Suppressor macrophage (primary cell): ENCODE measurements around the gene DLX4.
A peak's percentile ranks its signal among the peaks of the same experiment; 100 is the strongest.

Experiments used
- DNase-seq, 4 experiments: peaks; one replicate each; pipeline ENCODE4 v3.0.0-alpha.2; 2020 to 2022

DLX4 gene

DNA sequence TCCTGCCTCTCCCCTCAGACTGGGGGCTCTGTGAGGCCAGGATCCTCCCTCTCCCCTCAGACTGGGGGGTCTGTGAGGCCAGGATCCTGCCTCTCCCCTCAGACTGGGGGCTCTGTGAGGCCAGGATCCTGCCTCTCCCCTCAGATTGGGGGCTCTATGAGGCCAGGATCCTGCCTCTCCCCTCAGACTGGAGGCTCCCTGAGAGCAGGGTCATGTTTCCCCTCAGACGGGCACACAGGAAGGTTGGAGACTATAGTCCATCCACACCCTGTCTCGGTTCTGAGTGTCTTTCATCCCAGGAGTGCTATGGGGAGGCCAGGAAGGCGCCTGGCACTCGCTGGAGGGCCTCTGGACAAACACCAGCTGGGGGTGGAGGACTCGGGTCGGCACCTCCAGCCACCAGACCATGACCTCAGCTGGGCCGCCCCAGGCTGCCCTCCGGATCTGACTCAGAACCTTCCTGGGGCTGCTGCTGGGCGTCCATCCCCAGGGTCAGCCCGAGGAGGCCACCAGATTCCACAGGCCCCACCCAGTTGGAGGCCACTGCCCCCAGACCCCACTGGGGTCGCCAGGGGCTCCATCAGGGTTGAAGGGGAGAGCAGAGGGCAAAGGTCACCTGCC lies 21.9 kb upstream of the DLX4 start:
- DNase-seq = no peak

DNA sequence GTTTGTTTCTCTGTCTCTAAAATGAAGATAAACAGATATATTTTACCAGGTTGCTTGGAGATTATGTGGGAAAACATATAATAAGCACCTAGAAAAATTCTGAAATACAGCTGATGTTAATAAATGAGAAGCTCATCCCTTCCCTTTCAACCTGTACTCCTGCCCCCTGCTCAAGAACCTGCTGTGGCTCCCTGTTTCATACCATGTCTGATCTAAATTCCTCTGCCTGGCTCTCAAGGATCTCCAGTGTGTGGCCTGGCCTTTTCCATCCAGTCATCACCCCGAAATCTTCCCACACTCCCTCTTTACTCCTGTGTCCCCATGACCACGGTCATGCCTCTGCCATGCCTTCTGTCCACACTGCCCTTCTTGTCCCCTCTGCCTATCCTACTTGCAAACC lies 19.4 kb upstream of the DLX4 start:
- DNase-seq = no peak

DNA sequence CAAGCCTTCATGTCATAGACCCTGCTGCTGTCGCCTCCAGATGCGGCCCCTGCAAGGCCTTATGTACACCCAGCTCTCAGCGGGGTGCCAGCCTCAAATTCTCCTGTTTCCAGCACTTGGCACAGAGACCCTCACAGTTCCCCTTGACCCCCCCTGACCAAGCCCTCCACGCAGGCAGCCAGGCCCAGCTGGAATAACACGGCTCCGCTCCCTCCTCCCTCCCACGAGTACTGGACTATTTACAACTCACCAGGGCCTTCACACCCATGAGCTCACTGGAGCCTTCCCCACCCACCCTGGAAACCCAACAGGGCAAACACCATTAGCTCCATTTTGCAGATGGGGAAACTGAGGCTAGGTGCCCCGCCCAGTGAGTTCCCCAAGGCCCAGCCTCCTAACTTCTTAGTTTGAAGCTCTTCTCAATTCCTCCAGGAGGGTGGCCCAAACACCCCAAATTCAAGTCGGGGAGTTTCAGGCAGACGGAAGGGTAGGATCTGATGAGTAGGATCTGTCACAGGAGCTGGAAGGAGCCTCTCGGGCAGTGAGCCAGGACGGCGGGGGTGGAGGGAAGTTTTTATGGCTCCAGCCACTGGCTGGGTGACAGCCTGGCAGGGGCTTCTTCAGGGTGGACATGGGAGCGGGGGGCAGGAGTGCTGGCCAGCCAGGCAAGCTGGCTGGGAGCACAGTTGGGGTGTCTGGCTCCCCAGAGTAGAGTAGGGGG lies 17.5 kb upstream of the DLX4 start:
- no peak for DNase-seq

DNA sequence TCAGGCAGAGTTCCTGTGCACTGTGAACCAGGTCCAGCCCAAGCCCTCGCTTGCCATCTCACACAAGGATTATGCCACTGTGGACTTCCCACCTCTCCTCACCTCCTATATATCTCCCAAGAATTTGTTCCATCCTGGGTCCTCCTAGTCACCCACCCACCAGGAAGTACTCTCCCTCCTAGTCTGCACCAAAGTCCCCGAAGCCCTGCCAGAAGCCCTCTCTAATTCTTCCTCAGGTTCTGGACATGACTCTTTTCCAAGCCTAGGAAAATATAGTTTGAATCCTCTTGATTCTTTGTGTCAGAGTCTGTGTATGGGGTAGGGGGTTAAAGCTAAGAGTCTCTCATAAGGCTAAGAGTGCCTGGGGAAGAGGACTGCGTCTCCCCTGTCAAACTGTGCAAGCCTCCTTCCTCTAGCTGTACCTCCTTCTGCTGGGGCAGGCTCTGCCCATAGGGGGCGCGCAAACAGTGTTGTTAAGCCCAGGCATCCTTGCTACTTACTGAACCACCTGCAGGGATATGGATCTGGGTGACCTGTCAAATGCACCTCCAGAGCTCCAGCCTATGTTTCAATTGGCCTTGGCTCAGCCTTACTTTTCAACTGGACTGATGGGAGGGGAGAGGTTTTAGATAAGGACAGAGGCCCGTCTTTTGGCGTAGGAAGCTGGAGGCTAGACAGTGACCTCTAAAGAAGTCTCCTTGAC lies 16.6 kb upstream of the DLX4 start:
- peak; percentile 85 to 92 (median 90) for DNase-seq

DNA sequence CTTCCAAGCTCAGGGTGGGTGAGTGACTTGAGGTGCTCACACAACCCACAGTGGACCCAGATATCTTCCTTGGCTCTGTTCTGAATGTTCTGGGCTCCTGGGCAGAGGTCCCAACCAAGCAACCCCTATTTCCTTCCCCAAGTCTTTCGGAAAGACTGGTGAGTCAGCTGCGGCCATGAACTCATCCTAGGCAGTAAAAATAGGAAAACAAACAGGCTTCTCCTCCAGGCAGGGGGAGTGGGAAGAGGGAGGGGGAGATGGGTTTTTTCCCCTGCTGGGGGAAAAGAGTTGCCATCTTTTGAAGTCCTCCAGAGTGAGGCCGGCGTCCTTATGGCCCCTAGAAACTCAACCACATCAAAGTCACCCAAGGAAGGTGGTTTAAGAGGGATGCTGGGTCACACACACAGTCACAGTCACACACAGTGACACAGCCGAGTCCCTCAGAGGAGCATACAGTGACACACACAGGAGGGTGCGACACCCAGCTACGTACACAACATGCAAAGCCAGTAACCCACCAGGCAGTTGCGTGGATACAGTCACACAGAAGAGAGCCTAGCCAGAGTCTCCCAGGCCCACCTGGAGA lies 16.0 kb upstream of the DLX4 start:
- DNase-seq = no peak

DNA sequence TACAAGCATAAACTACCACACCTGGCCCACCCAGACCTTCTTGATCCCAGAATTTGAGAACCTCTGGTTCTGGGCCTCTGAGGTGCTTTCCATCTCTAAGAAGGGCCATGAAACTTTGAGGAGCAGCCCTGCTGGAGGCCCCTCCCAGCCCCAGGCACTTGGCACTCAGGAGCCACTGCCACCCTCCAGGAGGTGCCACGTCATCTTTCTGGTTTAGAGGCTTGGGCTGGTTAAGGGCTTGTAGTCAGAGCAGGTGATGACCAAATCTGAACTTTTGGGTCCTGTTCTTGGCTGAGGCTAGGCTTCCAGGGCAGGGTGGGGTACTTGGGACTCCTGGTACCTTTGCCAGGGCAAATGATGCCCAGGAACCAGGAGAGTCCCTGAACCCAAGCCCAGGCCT lies 13.8 kb upstream of the DLX4 start:
- DNase-seq = no peak

DNA sequence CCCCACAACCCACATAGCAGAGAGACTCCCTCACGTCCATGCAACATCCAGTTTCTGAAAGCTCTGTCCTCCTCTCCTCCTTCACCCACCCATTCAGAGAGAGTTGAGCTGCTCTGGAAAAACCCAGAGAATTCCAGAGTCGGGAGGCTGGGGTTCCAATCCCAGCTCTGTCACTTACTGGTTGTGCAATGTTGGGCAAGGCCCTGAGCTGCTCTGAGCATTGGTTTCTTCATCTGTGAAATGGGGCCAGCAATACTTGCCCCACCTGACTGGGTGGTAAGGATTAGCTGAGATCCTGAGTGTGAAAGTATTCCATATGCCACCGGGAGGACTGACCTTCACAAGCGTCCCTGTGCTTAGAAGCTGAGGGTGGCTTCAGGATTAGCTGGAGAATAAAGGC lies 12.2 kb upstream of the DLX4 start:
- no peak for DNase-seq

DNA sequence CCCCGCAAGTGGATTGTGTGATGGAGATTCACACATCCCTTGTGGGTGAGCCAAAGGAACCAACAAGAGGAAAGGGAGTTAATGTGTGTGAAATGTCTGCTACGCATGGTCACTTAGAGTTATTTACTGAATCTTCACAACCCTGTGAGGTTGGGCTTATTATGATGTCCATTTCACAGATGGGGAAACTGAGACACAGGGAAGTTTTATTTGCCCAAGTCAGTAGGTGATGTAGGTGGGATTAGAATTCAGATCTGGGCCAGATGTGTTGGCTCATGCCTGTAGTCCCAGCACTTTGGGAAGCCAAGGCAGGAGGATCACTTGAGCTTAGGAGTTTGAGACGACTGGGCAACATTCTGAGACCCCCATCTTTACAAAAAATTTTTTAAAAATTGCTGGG lies 11.6 kb upstream of the DLX4 start:
- DNase-seq = no peak

DNA sequence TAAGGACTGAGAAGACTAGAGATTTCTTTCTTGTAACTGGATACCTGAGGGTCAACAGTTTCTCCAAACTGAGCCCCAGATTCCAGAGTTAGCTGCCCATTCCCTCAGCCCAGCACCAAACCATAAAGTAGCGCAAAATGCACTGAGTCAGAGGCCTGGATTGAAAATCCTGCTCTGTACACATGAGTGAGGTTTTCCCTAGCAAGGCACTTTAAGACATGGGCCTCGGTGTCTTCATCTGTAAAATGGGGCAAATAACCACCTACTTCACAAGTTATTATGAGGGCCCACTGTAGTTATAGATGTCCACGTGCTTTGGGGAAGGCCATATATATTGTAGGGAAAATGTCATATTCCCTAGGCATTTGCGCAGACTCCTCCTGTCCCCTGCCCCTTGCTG lies 10.3 kb upstream of the DLX4 start:
- no peak for DNase-seq

DNA sequence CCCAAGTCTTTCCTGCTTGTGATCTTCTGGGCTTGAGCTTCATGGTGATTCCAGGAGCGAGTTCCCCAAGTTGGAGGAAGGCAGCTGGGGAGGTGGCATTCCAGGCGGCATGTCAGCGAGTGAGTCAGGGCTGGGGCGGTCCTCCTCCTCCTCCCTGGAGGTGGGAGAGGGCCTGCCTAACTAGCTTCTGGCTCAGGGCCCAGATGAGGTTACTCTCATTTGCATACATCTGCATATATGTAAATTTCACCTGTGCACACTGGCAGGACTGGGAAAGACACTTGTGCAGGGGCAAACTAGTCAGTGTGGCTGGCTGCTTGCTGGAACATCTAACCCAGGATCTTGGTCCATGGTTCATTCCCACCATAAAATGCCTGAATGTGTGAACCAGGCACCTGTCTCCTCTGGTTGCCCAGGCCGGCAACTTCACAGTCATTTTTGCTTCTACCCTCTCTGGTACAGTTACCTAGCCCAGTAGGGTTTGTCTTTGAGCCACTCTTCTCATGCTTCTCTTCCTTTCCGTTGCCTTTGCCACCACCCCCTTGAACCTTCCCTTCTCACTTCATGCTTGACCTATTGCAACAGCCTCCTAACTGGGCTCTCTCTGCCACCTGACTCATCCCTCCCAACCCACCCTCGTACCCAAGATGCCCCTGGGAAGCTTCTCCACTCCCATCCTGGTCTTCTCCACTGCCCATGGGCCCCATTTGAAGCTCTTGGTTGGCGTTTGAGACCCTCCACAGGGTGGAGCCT lies 9.6 kb upstream of the DLX4 start:
- DNase-seq = peak in 3 of 4 experiments; percentile 54 to 67 (median 56)

DNA sequence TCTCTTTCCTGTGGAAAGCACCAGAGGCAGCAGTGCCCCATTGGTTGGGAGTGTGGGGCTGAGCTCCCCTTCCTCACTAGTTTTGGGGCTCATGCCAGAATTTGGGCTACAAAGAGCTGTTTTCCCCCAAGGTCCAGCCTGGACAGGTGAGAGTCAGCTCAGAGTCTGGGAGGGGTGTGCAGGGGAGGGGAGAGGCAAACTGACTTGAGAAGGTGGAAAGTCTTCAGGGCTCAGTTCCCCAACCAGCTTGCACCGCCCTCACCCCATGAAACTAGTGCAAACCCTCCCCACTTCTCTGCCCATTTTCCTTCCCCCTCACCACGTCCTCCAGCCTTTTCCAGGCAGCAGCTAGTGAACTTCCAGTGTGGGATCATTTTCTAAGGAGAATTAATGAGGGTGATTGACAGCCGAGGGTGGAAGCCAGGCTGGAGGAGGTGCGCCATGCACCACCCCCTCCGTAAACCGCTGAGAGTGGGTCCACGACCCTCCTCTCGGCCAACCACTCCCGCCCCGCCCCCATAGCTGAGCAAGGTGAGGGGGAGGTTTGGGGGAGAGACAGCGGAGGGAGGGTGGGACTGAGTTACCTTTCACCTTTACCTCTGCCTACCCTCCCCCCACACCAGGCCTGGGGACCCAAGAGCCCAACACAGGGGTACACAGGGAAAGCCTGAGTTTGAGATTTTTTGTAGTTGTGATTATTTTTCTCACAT lies 6.2 kb upstream of the DLX4 start:
- DNase-seq = no peak

DNA sequence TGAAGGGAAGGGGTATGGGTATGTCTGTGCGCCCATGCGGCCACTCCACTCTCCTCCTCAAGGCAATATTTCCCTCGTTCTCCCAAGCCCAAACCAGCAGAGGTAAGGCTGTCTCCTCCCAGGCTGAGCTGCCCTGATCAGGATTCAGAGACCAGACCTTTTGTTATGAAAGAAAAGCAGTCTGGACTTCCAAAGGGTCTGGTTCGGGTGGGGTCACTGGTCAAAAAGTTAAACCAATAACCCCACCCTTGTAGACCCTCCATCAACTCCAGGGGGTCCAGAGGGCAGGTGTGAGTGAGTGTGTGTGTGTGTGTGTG lies 5.7 kb upstream of the DLX4 start:
- DNase-seq = no peak

DNA sequence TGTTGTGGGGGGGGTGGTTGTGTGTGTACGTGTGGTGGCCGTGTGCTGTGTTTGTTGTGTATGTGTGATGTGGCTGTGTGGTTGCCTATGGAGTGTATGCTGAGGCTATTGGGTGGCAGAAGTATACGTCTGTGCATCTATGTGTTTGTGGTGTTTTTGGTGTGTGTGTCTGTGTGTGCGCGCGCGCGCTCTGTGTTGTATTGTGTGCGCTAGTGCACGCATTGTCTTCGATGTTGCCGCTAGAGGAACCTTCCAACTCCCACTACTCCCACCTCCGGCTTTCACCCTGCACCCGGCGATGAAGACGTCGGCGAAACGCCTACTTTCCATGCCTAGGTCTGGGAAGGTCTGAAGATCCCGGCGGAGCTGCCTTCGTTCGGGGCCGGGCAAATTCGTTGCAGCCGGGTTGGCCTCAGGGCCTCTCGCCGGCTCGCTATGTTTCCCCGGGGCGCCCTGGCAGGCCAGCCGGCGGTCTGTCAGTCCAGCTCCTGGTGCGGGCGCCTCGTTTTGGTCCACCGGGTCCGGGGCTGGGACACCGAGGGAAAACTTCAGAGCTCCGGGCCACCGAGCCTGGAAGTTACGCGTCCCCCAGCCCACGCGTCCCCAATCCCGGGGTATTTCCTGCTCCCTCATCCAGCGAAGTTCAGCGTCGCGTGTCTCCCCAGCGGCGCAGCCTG lies 5.2 kb upstream of the DLX4 start:
- DNase-seq = peak in 1 of 4 experiments; percentile 43

DNA sequence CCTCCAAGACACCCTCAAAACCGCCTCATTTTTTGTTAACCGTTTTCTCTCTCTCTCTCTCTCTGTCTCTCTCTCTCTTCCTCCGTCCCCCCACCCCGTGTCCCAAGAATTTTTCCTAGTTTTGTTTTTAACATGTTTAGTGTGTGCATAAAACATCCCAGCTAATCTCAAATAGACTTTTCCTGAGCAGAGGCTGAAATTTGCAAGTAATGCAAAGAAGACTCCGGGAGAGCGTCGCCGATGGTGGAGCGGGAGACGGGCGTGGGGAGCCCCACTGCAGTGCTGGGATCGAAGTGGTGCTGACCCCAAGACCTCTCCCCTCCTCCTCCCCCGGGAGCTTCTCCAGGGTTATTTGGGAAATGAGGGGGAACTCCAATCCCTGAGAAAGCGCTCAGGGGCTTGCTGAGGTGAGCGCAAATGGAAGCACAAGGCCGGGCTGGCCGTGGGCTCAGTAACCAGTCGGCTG lies 4.7 kb upstream of the DLX4 start:
- DNase-seq = no peak

DNA sequence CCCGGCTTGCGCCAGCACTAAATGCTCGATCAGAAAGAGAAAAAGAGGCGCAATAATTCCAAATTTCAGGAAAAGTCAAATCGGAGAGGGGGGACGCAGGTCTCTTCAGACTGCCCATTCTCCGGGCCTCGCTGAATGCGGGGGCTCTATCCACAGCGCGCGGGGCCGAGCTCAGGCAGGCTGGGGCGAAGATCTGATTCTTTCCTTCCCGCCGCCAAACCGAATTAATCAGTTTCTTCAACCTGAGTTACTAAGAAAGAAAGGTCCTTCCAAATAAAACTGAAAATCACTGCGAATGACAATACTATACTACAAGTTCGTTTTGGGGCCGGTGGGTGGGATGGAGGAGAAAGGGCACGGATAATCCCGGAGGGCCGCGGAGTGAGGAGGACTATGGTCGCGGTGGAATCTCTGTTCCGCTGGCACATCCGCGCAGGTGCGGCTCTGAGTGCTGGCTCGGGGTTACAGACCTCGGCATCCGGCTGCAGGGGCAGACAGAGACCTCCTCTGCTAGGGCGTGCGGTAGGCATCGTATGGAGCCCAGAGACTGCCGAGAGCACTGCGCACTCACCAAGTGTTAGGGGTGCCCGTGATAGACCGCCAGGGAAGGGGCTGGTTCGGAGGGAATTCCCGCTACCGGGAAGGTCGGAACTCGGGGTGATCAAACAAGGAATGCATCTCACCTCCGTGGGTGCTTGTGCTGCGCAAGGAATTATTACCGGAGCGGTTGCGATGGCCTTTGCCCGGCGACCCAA lies 4.0 kb upstream of the DLX4 start:
- DNase-seq = no peak

DNA sequence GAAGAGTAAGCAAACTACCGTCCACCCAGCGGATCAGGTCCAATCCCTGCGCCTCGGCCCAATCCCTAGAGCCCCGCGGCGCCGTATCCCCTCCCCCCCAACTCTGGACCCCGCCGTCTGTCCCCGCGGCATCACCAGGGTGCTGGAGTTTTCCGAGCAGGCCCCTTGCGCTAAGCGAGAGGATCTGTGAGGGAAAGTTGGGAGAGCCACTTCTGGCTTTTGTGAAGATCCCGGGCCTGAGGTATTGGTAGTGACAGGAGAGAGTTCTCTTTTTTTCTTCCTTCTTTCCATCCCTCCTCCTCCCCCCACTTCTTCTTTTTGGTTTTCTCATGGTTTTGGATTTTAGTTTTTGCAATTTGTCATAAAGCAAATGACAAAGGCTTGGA lies 3.5 kb upstream of the DLX4 start:
- DNase-seq = peak in 3 of 4 experiments; percentile 42 to 56 (median 52)

DNA sequence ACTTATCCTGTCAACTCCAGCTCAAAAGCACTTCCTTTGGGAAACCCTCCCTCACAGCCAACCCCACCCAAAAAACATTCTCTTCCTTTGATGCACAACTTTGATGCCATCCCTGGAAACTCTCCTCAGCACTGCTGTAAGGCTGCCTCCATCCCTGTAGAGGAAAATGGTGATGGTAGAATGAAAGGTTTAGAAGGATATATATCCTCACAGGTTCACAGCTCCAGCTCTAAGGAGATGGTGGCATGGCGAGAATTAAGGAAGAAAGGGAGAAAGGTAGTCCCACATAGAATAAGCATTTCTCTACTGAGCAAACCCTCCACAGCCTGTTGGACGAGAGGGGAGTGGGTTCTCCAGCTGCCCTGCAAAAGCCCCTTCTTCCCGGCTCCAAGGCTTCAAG lies 2.2 kb upstream of the DLX4 start:
- no peak for DNase-seq

DNA sequence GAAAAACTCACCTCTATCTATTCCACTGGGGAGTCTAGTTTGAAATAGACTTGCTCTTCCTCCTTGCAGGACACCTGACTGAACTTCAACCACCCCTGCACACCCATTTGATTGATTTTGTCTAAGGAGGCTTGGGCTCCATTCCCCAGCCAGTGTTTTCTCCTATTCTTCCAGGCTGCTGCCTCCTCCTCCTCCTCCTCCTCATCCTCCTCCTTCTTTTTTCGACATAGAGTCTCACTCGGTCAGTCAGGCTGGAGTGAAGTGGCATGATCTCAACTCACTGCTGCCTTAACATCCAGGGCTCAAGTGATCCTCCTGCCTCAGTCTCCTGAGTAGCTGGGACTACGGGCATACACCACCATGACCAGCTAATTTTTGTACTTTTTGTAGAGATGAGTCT lies 1.8 kb upstream of the DLX4 start:
- no peak for DNase-seq

DNA sequence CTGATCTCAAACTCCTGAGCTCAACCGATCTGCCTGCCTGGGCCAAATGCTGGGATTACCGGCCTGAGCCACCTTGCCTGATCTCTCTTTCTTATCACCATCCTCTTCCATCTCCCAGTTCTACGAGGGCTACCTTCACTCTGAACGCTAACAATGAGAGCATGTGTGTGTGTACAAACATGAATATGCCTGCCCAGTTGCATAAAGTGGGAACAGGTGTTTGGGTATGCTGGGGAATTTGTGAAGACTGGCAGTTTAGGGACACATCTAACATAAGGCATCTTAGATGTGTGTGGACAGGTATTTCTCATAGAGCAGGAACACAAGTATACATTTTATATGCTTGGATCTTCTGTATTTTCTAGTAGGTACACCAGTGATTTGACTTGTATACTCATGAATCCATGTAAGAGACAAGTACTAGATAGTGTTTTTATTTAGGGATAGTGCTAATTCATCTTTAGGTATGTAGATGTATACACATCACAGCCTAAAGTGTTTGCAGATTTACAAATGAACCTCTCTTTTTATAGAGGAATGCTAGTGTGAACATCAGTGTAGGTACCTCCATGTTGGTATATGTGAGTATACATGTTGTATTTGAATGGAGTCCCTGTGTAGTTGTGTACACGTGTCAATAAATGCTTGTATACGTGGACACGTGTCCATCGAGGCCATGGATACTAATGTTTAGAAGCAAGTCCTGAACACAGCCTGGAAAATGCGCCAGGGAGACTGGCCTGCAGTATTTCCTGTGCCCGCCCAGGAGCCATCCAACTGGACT lies 1.2 kb upstream of the DLX4 start:
- no peak for DNase-seq
